Midbrain (tissue), 1 donor: ENCODE results near the gene NOS3.
"Not testable (repeated sequence)": the region's sequence is repeated elsewhere in the genome, so short reads cannot be mapped to it uniquely, and the experiment has no call there.

Experiments used
- DNase-seq: peaks from one replicate; lab custom pipeline; 2025; lab: John Stamatoyannopoulos, UW

NOS3 gene

GRCh38 chr7:151000897-151001495 lies 10.2 kb downstream of the NOS3 start:
- no peak for DNase-seq

- DNase-seq: no peak
Measured at GRCh38 chr7:151001546-151001945, 10.7 kb downstream of the NOS3 start.

- no peak for DNase-seq
Measured at GRCh38 chr7:151003572-151003971, 12.8 kb downstream of the NOS3 start.

DNA sequence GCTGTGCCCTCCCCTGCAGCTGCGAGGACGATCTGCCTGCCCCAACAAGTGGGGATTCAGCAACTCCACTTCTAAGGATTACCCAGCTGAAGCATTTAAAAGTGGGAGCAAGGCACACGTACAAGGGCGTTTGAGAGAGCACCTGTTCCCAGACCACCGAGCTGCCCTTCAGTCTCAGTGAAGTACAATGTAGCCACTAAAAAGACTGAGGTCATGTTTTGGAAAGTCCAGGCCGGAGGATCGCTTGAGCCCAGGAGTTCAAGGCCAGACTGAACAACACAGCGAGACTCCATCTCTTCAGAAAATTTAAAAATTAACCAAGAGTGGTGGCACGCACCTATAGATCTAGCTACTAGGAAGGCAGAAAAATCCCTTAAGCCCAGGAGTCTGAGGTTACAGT lies 14.7 kb downstream of the NOS3 start:
- DNase-seq: no peak

- DNase-seq: no peak
Measured at GRCh38 chr7:151006590-151007300, 15.9 kb downstream of the NOS3 start.

DNA sequence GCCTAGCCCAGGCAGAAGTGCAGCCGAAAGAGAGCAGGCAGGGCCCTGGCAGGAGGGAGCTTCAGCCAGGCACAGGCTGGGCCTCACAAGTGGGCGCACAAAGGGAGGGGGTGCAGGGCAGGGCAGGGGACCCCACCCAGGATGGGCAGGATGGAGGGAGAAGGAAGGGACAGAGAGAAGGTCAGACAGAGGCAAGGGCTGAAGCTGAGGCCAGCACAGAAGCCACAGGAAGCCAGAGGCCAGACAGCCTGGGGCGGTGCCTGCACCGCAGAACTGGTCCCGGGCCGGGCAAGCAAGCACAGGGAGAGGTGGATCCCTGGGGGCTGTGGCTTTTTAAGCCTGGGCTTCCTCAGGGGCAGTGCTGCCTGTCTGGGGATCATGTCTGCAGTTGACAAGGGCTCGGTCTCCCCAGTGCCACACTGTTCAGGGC lies 16.7 kb downstream of the NOS3 start:
- no peak for DNase-seq

- DNase-seq: no peak
Measured at GRCh38 chr7:151008143-151008510, 17.3 kb downstream of the NOS3 start.

GRCh38 chr7:151008511-151009323 lies 17.9 kb downstream of the NOS3 start:
- DNase-seq: peak; percentile 42

DNA sequence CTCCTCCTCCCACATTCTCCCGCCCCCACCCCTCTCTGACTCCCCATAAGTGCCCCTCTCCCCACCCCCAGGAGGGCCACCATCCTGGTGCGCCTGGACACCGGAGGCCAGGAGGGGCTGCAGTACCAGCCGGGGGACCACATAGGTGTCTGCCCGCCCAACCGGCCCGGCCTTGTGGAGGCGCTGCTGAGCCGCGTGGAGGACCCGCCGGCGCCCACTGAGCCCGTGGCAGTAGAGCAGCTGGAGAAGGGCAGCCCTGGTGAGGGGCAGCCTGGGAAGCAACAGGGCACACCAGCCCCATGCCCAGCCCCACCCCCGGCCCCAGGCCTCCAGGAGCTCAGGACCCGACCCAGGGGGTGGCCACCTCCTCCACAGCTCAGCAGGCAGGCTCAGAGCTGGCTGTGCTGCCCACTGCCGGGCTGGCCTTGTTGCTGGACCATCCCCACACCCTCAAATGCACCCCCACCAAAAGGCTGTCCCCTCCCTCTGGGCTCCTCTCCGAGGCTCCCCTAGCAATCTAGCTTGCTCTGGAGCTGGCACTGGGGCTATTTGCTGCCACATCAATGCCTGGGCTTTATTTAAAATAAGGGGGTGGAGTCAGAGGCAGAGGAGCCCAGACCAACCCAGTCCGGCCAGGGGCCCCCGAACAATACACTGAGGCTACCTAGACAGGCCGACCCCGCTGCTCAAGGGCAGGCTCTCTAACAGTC lies 18.7 kb downstream of the NOS3 start:
- DNase-seq: no peak

DNA sequence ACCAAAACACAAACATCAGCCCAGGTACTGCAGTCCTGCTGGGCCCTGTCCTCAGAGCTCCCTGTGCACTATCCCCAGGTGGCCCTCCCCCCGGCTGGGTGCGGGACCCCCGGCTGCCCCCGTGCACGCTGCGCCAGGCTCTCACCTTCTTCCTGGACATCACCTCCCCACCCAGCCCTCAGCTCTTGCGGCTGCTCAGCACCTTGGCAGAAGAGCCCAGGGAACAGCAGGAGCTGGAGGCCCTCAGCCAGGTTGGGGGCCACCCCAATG lies 19.2 kb downstream of the NOS3 start:
- no peak for DNase-seq

- DNase-seq: no peak
Measured at GRCh38 chr7:151010307-151011096, 19.7 kb downstream of the NOS3 start.

DNA sequence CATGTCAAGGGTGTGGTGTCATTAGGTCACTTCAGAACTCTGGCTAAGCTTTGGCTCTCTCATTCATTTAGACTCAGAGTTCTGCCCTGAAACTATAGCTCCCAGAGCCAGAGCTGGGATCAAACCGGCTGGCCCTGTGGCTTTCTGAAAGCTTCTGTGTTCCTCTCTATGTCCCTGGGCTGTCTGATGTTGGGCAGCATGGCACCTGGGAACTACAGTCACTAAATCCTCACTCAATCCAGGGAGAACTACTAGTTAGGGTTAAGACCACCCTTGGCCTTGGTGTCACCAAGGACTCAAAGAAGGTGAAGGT lies 20.2 kb downstream of the NOS3 start:
- DNase-seq: no peak

- not testable (repeated sequence) for DNase-seq
Measured at GRCh38 chr7:151011616-151012015, 20.8 kb downstream of the NOS3 start.

DNA sequence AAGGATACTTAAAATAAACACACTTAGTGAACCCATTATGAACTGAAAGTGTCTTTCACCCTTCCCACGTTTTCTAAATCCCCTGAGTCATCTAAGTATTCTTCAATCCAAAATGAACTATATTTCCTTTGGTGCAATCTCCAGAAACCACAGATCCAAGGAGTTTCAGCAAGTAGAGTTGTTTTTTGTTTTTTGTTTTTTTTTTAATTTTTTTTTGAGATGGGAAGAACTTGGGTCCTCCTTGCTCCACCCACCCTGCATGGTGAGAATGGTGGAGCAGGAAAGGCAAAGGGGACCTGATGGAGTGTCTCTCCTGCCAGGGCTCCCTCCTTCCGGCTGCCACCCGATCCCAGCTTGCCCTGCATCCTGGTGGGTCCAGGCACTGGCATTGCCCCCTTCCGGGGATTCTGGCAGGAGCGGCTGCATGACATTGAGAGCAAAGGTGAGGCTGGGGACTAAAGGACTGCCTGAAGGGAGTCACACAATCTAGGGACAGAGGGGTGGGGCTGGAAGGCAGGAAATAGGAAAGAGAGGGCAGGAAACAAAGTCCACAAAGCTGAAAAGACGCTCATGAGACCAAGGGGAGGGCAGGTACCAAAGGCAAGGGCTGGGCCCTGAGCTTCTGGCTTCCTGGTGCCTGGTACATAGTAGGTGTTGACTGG lies 21.3 kb downstream of the NOS3 start:
- DNase-seq: no peak

GRCh38 chr7:151012911-151013347 lies 22.1 kb downstream of the NOS3 start:
- no peak for DNase-seq

DNA sequence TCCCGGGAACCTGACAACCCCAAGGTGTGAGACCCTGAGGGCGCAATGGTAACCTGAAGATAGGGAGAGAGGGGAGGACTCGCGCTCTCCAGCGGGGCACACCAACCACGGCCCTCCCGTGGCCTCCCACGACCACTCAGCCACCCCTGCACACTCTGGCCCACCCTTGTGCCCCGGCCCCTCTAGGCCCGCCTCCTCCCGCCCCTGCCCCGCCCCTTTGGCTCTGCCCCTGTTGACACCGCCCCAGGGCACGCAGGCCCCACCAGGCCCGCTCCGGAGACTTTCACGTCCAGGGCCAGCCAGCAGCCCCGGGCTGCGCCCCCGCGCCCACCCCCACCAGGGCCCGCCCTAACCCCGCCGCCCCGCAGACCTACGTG lies 22.5 kb downstream of the NOS3 start:
- no peak for DNase-seq

DNA sequence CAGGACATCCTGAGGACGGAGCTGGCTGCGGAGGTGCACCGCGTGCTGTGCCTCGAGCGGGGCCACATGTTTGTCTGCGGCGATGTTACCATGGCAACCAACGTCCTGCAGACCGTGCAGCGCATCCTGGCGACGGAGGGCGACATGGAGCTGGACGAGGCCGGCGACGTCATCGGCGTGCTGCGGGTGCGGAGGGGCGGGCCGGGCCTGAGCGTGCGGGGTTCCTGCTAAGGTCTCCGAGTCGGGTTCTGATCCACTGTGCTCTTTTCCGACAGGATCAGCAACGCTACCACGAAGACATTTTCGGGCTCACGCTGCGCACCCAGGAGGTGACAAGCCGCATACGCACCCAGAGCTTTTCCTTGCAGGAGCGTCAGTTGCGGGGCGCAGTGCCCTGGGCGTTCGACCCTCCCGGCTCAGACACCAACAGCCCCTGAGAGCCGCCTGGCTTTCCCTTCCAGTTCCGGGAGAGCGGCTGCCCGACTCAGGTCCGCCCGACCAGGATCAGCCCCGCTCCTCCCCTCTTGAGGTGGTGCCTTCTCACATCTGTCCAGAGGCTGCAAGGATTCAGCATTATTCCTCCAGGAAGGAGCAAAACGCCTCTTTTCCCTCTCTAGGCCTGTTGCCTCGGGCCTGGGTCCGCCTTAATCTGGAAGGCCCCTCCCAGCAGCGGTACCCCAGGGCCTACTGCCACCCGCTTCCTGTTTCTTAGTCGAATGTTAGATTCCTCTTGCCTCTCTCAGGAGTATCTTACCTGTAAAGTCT lies 23.1 kb downstream of the NOS3 start:
- DNase-seq: peak; percentile 57

DNA sequence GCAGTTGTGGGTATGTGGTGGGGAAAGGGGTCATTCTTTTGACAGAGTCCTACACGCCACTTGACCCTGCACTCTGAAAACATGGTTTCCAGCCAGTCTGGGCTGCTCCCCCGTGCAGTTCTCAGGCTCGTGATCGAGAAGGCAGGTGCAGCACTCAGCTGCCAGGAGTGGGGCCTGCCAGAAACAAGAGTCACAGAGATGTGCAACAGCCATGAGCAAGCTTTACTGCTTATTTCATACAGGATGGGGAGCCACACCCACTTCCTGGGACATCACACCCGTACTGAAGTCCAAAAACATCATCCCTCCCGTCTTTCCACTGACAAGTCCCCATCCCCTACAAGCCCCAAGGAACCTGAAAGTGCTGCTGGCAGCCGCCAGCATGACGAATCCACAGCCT lies 24.1 kb downstream of the NOS3 start:
- DNase-seq: no peak

DNA sequence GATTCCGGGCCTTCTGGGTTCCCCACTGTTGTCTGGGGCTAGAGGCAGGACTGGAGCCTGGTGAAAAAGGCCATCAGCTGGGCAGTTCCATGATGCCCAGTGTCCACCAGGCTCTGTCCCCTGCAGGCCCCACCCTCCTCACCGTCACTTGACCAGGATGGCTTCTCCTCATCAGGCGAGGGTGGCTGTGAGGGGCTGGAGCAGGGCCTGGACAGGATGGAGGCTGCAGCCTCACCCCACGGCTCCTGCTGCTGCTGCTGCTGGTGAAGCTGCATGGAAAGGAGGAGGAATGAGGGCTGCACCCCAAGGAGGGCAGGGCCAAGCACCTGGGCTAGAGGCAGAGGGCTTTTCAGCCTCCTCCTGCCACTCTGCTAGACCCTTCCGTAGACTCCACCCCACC lies 25.1 kb downstream of the NOS3 start:
- no peak for DNase-seq

DNA sequence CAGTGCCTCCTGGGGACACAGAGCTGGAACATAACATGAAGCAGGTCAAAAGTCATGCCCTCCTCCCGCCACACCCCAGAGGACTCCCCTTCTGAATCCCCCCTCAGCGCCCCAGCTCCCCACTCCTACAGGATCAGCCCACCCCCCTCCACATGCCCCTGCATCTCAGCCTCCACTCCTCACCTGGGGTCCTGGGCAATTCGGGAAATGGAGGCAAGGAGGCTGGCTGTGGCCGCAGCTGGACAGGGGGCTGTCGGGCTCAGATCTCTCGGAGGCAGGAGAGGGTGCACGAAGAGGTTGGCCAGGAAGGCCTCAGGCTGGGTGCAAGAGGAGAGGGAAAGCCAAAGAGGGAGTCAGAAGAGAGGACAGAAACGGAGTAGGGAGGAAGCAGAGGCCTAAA lies 25.7 kb downstream of the NOS3 start:
- no peak for DNase-seq

GRCh38 chr7:151016942-151017341 lies 26.1 kb downstream of the NOS3 start:
- DNase-seq: no peak
